Measurements from ENCODE around the gene FCN2.
"Not testable (repeated sequence)": the region's sequence is repeated elsewhere in the genome, so short reads cannot be mapped to it uniquely, and the experiment has no call there.

Gene FCN2

DNA sequence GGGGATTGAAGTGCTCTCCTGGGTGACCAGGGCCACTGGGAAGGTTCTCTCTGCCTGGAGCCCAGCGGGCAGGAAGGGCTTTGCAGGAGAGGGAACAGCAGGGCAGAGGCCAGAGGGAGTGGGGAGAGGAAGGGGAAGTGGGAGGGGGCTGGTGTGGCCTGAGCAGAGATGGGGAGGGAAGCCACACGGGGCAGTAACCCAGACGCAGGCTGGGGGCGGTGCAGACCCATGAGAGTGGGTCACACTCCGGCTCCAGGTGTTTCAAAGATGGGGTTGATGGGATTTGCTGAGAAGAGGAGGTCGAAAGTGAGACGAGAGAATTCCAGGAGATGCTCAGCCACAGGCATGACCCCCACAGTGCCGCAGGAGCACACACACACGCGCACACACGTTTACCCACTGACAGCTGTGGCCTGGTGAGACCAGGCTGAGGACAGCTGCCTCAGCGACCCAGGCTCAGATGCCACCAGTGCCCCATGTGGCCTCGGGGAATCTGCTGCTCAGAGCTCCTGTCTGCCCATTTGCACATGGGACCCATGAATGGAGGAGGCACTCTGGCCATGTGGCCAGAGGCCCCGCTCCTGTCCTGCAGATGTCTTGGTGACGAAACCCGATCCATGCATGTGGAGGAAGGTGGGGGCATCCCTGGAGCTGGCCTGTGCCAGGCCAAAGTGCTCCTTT, 32.7 kb upstream of the FCN2 start:
- DNase-seq (ENCODE audit: low read depth) = no peak

DNA sequence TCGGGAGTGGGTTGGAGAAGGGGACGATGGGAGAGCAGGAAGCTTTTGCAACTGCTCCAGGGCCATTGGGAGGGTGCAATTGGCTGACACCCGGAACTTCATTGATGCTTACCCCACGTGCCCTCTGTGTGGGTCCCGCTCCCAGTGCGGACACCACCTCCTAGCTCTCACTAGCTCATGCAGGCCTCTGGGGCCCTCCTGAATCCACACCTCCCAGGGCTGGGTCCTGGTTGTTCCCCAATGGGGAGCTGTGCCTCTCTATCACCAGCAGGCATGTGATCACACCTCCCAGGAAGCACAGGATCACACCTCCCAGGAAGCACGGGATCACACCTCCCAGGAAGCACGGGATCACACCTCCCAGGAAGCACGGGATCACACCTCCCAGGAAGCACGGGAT, 32.1 kb upstream of the FCN2 start:
- no peak for DNase-seq (ENCODE audit: low read depth)

DNA sequence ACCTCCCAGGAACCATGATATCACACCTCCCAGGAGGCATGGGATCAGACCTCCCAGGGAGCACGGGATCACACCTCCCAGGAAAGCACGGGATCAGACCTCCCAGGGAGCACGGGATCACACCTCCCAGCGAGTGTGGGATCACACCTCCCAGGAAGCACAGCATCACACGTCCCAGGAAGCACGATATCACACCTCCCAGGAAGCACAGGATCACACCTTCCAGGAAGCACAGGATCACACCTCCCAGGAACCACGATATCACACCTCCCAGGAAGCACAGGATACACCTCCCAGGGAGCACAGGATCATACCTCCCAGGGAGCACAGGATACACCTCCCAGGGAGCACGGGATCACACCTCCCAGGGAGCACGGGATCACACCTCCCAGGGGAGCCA, 30.0 kb upstream of the FCN2 start:
- DNase-seq (ENCODE audit: low read depth) = no peak

DNA sequence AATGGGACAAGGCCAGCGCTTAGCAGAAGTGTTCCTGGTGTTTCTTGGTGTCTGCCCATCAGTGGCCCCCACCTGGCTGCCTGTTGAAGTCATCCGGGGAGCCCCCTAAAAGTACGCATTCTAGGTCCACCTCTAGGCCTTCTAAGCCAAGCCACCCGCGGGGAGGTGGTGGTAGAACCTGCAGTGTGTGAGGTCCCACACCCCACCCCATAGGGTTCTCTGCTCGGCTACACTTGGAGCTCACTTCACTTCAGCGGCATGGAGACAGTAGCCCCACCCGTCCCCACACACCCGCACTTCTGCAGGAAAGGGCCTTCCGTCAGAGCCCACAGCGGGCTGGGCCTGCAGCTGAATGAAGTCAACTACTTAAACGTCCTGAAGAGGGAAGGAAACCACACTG, 29.6 kb upstream of the FCN2 start:
- no peak for DNase-seq (ENCODE audit: low read depth)

DNA sequence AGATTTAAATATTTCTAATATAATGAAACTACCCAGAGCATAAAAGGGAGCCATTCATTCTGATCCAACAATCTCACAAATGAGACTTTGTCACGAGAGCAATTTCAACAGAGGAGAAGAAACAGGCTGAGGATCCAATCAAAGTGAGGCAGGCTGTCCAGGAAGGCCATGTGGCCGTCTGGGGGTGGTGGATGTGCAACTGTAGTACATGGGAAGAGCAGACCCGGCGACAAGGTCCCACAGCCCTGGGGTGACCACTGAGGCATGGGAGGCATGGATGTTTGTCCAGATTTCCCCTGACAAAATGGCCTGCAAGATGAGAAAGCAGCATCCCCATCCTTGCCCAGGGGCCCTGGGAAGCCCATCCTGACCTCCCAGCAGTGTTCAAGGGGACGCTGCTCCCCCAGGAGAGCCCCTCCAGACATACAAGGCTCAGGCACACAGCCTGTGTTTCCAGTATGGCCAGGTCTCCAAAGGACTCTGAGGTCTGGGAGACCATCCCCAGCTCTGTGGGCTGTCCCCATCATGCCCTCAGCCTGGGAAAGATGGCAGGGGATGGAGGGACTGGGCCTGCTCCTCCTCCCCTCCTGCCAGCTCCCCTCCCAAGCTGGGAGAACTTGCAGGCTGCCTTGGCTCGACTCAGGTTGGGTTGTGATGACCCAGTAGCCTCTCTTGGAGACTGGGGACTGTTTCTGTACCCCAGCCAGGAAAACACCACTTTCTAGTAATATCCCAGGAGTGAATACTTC, 27.5 kb upstream of the FCN2 start:
- DNase-seq (ENCODE audit: low read depth) = no peak

DNA sequence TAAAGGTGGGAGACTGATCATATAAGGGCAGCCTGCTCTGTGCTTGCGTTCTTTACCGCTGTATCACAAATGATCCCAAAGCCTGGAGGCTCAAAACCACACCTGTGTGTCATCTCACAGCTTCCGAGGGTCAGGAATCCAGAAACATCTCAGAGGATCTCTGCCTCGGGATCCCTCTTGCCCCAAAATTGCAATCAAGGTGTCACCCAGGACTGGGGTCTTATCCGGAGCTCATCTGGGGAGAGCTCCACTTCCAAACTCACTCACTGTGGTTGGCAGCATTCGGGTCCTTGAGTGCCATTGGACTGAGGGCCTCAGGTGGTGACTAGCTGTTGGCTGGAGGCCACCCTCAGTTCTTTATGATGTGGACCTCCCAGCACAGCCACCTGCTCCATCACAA, 26.7 kb upstream of the FCN2 start:
- no peak for DNase-seq (ENCODE audit: low read depth)

DNA sequence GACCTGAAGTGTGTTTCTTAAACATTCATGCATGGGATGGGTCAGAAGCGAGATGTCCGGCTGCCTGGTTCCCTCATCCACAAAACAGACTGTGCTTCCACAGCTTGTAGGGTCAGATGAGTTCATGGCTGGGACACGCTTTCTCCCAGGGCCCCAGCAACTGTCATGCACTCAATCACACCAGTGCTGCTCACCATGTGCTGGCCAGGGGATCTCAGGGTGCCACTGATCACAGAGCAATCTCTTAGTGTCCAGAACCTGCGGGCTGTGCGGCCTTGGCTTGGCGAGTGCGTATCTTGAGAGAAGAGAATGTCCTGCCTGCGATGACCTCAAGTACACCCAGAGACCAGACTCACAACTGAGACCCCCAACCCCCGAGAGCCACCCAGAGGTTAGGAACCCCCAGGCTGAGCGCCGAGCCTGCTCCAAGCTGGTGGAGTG, 26.0 kb upstream of the FCN2 start:
- DNase-seq (ENCODE audit: low read depth) = no peak

DNA sequence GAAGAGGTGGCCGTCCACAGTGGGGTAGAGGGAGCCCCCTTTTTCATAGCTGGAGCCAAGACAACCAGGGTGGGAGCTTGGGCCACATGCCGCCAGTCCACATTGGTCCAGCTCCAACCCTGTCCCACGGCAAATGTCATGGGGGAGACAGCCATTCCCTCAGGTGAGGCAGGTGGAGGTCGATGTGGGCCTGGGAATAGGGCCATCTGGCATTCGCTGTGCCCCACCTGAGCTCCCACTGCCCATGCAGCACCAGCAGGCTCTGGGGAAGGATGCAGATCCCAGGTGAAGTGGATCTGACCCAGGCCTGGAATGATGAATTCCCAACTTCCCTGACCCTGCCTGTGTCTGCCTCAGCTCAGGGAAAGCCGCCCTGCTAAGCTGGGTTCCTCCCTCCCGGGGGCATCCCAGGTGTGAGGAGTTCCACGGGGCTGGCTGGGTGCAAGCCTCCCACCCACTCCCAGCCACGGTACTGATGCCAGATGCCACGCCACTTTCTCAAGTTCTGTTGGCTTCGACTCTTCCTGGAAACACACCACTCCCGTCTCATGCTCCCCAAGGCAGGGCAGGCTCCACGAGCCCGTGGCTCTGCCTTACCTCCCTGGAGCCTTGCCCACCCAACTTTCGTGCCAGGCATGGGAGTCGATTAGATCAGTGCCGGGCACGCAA, 25.2 kb upstream of the FCN2 start:
- DNase-seq (ENCODE audit: low read depth) = no peak

DNA sequence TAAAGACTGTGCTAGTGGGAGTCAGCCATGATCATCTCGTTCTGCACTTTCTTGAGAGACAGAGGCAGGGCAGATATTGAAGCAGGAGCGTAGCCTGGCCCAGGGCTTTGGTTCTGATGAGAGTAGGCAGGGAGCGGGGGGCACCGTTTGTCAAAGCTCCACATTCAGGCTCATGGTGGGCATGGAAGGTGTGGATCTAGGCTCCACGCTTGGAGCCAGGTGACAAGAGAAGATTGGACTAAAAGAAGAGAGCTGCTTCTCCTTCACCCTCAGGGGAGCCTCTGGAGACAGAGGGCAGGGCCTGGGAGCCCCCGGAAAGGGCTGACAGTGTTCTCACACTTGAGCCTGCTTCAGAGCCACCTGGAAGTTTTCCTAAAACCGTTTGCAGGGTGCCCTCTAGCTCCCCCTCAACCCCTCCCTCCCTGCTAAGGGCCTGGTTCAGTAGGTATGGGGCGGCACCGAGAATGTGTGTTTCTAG, 24.7 kb upstream of the FCN2 start:
- DNase-seq (ENCODE audit: low read depth) = no peak

DNA sequence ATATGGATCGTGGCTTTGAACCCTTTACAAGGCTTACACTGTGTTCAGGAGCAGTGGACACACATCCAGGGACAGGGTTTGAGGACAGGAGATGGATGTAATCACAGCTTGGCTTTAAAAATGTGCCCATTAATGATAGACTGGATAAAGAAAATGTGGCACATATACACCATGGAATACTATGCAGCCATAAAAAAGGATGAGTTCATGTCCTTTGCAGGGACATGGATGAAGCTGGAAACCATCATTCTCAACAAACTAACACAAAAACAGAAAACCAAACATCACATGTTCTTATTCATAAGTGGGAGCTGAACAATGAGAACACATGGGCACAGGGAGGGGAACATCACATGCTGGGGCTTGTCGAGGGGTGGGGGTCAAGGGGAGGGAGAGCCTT, 23.2 kb upstream of the FCN2 start:
- not testable (repeated sequence) for DNase-seq (ENCODE audit: low read depth)

DNA sequence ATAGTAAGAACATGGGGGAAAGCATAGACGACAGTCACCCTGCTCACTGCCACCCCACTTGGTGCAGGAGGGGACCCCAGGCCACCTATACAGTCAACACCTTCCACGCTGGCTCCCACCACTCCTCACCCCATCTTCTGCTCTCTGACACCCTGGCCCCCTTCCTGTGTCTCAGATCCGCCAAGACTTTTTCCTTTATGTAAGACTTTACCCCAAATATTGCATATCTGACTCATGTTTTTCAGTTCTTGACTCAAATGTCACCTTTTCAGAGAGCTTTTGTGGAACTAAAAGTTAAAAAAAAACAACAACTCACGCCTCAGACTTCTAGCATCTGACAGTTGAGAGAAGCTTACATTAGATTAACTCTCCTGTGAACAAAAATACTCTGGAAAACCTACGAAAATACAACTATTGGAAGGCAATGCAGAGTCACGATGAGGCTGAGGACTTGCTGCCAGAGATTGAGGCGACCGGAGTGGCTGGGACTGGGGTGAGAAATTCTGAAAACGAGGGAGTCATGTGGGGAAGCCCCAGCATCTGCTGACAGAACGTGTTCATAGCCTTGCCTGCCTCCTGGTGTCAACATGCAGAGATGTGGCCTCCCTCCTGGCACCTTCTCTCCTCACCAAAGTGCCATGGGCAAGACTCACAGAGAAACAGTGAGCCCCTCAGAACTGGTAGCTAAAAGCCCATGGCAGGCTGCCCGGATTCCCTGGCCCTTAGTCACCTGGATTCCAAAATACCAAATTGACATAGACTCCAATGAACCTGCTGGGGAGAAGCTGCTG, 22.4 kb upstream of the FCN2 start:
- DNase-seq (ENCODE audit: low read depth) = no peak

DNA sequence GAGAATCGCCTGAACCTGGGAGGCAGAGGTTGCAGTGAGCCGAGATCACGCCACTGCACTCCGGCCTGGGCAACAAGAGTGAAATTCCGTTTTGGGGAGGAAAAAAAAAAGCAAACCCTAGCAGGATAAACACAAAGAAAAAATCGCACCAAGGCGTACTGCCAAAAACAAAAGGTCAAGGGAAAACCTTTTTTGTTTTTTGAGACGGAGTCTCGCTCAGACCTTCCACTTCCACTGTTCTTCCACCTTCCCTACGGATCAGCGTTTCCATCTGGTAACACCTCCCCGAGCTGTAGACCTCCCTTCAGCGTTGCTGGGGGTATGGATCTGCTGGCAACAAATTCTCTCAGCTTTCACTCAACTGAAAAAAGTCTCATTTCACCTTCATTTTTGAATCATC, 20.1 kb upstream of the FCN2 start:
- DNase-seq (ENCODE audit: low read depth) = no peak

DNA sequence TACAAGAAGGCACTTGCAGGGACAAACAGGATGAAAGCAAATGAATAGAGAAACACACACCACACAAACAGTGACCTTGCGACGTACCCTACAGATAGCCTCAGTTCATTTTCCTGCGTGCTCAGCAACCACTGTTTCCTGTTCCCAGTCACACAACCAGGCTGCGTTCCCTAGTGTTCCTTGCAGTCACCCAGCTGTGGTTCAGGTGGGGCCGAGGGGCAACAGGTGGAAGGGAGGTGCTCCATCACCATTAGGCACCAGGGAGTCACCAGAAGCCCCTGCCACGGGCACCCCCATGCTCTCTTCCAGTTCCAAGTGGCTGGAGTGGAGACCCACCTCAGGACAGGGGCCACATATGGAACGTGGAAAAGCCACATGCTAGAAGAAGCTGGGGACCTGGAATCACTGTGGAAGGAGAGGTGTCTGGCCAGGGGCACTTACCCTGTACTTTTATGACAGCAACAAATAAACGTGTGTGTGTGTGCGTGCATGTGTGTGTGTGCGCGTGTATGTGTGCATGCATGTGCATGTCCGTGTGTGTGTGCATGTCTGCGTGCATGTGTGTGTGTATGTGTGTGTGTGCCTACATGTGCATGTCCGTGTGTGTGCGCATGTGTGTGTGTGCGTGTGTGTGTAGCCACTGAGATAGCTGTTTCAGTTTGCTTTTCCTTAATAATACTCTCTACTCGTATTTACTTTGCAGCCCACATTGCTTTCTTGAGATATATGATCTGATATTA, 18.8 kb upstream of the FCN2 start:
- DNase-seq (ENCODE audit: low read depth) = no peak

DNA sequence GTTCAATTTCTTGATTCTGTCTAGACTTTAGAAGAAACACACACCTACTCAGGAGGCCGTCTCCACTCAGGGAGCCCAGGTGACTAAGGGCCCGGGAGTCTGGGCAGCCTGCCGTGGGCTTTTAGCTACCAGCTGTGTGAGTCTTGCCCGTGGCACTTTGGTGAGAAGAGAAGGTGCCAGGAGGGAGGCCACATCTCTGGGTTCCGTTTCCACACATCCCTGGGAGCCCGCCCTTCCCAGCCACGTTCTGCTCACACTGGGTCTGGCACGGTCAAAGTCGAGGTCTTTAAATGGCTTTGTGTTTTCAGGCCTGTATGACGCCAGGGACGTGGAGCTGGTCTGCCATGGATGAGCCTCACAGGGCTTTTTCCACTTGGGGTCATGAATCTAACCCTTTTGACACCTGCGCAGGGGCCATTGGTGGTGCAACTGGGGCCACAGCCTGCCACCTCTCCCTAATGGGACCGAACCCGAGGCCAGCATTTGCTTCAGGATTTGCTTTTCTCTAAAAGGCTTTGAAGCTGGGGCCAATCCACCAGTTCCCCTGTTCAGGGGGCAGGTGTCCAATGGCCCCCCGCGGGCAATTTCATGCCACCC, 17.2 kb upstream of the FCN2 start:
- no peak for DNase-seq (ENCODE audit: low read depth)

DNA sequence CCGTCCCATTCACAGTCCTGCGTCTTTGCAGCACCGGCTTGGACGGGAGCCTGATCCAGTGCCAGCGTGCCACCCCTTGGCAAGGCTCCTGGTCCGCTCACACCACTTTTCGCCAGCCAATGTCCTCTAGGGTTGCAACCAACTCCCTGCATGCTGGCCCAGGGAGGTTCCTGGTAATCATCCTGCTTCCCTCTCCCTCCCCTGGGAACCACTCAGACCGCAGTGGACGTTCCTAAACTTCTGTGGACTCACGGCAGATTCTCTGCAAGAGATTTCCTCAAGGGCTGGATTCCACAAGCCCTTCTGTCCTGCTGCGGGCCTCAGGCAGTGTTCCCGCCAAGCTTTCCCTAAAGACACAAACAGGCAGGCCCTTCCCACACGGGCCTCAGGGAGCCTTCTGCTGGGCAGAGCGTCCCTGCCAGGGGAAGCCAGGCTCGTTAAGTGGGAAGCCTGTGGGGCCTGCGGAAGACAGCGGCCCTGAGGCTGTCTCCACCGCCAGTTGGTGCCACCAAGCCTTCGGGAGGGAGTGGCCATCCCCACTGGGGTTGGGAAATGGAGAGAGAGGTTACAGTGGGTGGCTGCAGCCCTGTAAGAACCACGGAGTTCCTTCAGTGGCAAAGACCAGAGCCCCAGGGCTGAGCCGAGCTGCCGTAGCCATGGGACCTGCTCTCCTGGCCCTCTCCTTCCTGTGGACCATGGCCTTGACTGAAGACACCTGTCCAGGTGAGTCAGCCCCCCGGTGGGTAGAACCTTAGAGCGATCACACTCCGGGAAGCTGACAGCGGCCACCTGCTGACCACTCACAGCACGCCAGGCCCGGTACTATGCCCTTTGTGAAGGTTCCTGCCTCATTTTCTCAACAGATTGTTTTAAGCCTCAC, 16.4 kb upstream of the FCN2 start:
- DNase-seq (ENCODE audit: low read depth) = no peak

DNA sequence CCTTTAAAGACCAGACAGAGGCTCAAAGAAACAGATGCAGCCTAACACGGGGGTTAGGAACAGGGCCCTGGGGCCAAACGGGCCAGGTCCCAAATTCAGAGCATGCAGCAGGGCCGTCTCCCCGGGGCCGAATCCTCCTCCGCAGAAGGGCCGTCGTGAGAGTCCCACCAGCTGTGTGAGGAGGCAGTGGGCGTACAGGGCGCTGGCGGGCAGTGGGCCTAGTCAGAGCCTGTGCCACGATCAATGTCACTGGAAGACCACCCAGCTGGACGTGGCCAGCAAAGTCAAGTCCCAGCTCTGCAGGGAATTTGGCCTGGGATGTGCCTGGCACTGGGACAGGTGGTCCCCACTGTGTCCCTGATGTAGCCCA, 15.8 kb upstream of the FCN2 start:
- no peak for DNase-seq (ENCODE audit: low read depth)

DNA sequence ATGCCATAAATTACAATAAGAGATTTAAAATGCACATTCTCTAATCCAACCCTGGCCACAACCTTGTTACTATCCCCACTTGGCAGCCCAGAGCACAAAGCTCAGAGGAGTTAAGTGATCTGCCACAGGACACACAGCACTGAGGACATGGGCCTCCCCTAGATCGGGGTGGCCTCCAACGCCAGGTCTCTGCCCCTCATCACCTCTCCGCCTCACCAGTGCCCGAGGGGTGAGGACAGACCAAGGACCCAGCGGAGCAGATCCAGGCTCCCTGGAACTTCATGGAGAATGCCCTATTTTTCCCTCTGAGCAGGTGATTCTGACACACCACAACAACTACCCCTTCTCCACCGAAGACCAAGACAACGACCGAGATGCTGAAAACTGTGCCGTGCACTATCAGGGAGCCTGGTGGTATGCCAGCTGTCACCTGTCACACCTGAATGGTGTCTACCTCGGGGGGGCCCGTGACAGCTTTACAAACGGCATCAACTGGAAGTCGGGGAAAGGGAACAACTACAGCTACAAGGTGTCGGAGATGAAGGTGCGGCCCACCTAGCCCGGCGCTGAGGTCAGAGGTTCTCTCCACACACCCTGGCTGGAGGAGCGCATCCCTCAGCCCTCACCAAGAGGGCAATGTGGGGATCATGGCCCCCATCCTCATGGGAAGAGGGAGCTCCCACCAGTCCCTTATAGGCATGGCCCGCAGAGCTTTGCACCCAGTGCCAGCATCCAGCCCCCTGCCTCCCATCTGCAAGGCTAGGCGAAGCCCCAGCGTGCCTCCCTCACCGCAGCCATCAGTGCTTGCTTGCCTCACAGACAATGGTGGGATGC, 12.5 kb upstream of the FCN2 start:
- DNase-seq (ENCODE audit: low read depth) = no peak

DNA sequence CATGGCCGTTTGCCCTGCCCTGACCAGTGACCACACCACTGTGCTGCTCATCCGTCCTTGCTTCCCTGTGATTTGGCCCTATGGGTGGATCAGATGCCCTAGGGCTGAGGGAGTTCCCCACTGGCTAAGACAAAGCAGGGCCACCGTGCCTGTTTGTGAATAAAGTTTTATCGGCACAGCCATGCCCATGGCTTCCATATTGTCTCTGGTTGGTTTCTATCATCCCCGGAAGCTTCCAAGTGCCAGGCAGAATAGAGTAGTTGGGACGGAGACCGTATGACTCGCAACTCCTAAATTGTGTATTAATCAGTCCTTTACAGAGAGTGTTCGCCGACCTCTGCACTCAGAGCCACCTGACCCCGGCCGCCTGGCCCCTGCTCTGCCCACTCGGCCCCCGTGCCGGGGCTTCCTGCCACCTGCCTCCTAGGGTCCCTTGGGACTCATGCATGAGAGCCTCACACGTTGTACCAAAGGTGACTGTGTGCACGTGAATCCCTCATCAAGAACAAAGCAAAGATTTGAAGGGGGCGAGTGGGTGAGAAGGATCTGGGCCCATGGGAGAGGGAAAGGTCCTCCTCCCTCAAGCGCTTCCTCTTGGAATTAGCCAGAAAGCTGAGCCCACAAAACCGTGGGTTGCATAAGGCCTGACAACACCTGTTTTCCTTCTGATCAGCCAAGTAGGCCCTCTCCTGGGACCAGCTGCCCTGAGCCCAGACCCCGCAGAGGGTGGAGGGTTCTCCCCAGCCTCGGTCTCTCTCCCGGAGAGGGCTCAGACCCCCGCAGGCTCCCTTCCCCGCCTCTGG, 11.7 kb upstream of the FCN2 start:
- DNase-seq (ENCODE audit: low read depth) = no peak
